Fibroblast of villous mesenchyme (primary cell): ENCODE measurements around the gene STK32C. TPM values are rescaled to one million over a fixed set of nuclear protein-coding genes. Genes with fewer than 3 reads are reported as not detected.
A peak's percentile ranks its signal among the peaks of the same experiment; 100 is the strongest.
"Not testable (repeated sequence)": the region's sequence is repeated elsewhere in the genome, so short reads cannot be mapped to it uniquely, and the experiment has no call there.

Experiments used
- DNase-seq: peaks from one replicate; pipeline ENCODE4 v3.0.0-alpha.2; 2010; ENCODE audit warnings: low read depth
- H3K4me3 ChIP-seq: 2 replicates; pipeline ENCODE4 v1.5.1; 2011; ENCODE audit warnings: low read depth, mild to moderate bottlenecking, low read length
- total RNA-seq: library from RNA; depleted of rRNA; stranded (reverse); fragments of >200 nt; gene quantifications from 2 replicates; pipeline ENCODE4 v1.2.3, GENCODE V29; 2012
- TF ChIP-seq, protein P1 (sequence below): IDR thresholded peaks from 2 replicates; pipeline ENCODE4 v1.5.1; 2012; ENCODE audit warnings: low read depth, mild to moderate bottlenecking, low read length; ENCODE audit not compliant: insufficient read depth

STK32C gene
- total RNA-seq, 1 donor = 8.6 TPM

DNA sequence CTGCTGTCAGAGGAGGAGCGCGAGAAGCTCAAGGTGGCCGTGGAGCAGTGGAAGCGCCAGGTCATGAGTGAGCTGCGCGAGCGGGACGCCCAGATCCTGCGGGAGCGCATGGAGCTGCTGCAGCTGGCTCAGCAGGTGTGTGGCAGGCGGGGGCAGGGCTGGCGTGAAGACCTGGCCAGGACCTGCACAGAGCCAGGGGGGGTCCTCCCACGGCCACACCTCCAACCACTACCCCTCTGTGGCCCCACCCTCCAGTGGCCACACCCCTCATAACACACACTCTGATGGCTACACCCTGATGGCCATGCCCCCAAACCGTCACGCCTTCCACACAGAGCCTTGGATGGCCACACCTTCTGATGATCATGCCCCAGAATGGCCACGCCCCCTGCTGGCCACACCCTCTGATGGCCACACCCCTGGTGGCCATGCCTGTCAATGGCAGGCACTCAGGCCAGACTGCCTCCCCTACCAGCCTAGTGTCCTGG lies 144.4 kb downstream of the STK32C start:
- TF ChIP-seq, protein P1, sequence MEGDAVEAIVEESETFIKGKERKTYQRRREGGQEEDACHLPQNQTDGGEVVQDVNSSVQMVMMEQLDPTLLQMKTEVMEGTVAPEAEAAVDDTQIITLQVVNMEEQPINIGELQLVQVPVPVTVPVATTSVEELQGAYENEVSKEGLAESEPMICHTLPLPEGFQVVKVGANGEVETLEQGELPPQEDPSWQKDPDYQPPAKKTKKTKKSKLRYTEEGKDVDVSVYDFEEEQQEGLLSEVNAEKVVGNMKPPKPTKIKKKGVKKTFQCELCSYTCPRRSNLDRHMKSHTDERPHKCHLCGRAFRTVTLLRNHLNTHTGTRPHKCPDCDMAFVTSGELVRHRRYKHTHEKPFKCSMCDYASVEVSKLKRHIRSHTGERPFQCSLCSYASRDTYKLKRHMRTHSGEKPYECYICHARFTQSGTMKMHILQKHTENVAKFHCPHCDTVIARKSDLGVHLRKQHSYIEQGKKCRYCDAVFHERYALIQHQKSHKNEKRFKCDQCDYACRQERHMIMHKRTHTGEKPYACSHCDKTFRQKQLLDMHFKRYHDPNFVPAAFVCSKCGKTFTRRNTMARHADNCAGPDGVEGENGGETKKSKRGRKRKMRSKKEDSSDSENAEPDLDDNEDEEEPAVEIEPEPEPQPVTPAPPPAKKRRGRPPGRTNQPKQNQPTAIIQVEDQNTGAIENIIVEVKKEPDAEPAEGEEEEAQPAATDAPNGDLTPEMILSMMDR = peak; percentile 8
- no peak overlapping the region for H3K4me3 ChIP-seq
- DNase-seq = no peak

GRCh38 chr10:132162590-132163277 lies 145.0 kb downstream of the STK32C start:
- TF ChIP-seq, protein P1 = no peak
- H3K4me3 ChIP-seq = no peak overlapping the region
- no peak for DNase-seq

- TF ChIP-seq, protein P1 = no peak
- H3K4me3 ChIP-seq = no peak overlapping the region
- no peak for DNase-seq
These were observed 145.7 kb downstream of the STK32C start for GRCh38 chr10:132162021-132162531.

DNA sequence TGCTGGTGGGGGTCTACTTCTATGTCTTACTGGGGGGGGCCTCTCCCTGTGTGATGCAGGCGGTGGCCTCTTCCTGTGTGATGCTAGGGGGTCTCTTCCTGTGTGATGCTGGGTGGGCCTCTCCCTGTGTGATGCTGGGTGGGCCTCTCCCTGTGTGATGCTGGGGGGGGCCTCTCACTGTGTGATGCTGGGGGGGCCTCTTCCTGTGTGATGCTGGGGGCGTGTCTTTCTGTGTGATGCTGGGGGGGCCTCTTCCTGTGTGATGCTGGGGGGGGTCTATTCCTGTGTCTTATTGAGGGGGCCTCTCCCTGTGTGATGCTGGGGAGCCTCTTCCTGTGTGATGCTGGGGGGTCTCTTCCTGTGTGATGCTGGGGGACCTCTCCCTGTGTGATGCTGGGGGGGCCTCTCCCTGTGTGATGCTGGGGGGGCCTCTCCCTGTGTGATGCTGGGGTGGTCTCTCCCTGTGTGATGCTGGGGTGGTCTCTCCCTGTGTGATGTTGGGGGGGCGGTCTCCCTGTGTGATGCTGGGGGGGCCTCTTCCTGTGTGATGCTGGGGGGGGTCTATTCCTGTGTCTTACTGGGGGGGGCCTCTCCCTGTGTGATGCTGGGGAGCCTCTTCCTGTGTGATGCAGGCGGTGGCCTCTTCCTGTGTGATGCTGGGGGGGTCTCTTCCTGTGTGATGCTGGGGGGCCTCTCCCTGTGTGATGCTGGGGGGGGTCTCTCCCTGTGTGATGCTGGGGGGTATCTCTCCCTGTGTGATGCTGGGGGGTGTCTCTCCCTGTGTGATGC lies 146.7 kb downstream of the STK32C start:
- not testable (repeated sequence) for DNase-seq, H3K4me3 ChIP-seq

DNA sequence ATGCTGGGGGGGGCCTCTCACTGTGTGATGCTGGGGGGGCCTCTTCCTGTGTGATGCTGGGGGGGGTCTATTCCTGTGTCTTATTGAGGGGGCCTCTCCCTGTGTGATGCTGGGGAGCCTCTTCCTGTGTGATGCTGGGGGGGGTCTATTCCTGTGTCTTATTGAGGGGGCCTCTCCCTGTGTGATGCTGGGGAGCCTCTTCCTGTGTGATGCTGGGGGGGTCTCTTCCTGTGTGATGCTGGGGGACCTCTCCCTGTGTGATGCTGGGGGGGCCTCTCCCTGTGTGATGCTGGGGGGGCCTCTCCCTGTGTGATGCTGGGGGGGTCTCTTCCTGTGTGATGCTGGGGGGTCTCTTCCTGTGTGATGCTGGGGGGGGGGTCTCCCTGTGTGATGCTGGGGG lies 147.5 kb downstream of the STK32C start:
- DNase-seq, H3K4me3 ChIP-seq: not testable (repeated sequence)

DNA sequence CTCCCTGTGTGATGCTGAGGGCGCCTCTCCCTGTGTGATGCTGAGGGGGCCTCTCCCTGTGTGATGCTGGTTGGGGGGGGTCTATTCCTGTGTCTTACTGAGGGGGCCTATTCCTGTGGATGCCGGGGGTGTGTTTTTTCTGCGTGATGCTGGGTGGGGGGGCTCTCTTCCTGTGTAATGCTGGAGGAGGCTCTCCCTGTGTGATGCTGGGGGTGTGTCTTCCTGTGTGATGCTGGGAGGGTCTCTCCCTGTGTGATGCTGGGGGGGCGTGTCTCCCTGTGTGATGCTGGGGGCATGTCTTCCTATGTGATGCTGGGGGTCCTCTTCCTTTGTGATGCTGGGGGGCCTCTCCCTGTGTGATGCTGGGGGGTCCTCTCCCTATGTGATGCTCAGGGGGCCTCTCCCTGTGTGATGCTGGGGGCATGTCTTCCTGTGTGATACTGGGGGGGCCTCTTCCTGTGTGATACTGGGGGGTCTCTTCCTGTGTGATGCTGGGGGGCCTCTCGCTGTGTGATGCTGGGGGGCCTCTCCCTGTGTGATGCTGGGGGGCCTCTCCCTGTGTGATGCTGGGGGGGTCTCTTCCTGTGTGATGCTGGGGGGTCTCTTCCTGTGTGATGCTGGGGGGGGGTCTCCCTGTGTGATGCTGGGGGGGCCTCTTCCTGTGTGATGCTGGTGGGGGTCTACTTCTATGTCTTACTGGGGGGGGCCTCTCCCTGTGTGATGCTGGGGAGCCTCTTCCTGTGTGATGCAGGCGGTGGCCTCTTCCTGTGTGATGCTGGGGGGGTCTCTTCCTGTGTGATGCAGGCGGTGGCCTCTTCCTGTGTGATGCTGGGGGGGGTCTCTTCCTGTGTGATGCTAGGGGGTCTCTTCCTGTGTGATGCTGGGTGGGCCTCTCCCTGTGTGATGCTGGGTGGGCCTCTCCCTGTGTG lies 148.2 kb downstream of the STK32C start:
- DNase-seq = not testable (repeated sequence)

DNA sequence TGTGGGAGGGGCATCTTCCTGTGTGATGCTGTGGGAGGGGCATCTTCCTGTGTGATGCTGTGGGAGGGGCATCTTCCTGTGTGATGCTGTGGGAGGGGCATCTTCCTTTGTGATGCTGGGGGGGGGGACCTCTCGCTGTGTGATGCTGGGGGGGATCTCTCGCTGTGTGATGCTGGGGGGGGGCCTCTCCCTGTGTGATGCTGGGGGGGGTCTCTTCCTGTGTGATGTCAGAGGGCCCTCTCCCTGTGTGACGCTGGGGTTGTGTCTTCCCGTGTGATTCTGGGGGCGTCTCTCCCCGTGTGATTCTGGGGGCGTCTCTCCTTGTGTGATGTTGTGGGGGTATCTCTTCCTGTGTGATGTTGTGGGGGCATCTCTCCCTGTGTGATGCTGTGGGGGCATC lies 148.9 kb downstream of the STK32C start:
- no peak overlapping the region for H3K4me3 ChIP-seq
- TF ChIP-seq, protein P1 = no peak
- no peak for DNase-seq

More for the DNA sequence above, 148.2 kb downstream of the STK32C start:
- not testable (repeated sequence) for H3K4me3 ChIP-seq
